ENCODE data around the gene ITGB1BP1.

Gene ITGB1BP1

DNA sequence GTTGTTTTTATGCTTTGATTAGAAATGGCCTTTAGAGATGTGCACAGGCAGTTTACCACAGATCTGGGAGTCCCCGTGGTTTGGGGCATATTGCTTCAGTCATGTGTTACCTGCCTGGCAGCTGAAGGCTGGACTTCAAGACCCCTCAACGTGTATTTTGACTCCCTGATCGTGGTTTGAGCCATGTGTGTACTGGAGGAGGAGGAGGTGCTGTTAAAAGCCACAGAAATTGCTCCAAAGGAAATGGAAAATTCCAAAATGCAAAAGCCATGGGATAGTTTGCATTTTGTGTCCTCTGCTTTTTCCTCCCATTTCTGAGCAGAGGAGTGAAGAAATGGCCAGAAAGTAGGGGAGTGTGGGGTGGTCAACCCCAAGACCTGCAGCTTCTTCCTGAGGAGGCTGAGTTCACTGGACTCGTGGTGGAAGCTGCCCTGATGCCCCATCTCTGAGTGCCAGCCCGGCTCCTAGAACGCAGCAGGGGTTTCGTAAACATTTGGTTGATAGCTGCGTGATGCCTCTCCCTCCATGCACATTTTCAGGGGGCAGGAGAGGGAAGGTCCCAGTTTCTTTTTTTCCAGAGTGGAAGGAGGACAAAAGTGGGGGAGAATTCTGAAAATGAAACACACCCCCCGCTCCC lies 45.7 kb downstream of the ITGB1BP1 start:
- DNase-seq (ENCODE audit: low read depth), result no peak

DNA sequence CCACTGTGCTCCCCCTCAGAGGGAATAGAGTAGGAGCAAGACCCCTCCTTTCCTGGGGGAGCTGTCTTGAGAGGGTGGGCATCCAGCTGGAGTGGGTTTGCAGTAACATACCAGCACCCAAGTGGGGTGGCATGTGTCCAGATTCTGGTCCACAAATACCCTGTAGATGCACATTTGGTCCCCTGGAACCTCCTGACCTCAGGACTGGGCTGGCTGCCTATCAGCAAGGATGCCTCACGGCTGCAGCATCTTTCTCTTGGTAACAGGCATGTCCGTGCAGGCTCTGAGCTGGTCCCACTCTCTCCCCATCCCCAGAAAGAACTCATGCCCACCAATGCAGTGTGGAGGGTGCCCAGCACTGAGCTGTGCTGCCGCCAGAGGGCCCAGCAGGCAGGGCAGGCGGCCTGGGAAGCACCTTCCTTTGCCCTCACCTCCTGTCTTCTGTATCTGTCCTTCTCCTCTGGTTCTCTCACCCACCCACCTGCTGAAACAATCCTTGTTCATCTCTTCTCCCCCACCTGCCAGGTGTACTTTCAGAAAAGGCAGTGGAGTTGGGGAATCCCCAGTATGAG lies 47.4 kb downstream of the ITGB1BP1 start:
- no peak for DNase-seq (ENCODE audit: low read depth)

DNA sequence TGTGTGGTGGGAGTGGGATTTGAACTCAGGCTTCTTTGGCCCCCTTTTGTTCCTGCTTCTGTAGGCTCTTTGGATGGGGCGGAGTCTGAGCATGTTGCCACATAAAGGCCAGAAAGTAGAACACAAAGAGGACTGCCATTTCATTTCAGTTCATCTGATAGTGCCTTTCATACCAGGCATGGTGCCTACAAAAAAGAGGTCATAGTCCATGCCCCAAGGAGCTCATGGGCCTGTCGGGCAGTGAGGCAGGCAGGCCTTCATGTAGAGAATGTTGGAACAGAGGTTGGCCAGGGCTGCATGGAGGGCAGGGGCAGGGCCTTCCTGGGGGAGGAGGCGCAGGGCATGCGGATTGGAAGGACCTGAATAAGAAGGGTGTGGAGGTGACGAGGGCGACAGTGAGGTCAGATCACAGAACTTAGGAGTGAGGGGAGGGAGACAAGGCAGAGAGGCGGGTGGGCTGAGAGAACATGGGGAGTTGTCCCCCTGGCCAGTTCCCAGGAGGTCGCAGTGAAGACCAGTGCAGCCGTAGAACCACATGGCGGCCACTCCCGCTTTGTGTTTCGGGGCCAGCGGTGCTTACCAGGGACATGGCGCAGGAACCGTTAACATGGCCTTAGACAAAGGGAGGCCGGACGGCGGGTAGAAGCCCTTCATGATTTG lies 49.1 kb downstream of the ITGB1BP1 start:
- DNase-seq (ENCODE audit: low read depth), result no peak

GRCh38 chr2:9373476-9373875 lies 49.9 kb downstream of the ITGB1BP1 start:
- DNase-seq (ENCODE audit: low read depth), result no peak

DNA sequence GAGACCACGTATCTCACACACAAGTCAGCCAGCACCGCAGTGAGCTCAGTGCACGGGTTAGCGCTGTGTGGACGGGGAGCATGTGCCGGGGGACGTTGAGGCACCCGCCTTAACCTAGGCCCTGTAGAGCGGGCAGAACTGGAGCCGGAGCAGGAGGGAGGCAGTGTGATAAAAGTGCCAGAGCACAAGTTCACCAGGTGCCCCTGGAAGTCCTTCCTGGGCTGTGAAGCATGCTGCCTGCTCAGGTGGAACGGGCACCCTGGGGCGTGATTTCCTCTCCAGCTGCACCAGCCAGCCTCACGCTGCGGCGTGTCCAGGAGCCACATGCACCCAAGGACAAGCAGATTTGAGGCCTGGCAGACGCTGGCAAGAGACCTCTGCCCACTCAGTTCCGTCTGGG lies 50.3 kb downstream of the ITGB1BP1 start:
- DNase-seq (ENCODE audit: low read depth), result no peak

DNA sequence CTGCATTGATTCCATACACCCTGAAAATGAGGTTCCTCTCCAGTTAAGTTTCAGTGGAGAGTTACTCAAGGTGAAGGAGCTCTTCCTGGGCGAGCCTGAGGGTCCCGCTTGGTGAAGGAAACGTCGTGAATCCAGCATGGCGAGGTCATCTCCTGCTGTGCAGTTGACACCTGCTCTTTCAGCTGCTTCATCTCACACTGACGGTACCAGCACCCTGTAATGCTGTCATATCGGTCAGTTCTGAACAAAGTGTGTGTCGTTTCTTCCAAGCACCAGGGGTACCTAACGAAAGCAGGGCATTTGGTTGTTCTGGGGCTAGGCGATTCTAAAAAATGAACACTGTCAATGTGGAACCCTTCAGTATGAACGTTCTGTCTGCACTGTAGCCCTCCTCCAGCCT lies 52.6 kb downstream of the ITGB1BP1 start:
- no peak for DNase-seq (ENCODE audit: low read depth)

GRCh38 chr2:9366026-9366425 lies 57.3 kb downstream of the ITGB1BP1 start:
- DNase-seq (ENCODE audit: low read depth), result no peak

DNA sequence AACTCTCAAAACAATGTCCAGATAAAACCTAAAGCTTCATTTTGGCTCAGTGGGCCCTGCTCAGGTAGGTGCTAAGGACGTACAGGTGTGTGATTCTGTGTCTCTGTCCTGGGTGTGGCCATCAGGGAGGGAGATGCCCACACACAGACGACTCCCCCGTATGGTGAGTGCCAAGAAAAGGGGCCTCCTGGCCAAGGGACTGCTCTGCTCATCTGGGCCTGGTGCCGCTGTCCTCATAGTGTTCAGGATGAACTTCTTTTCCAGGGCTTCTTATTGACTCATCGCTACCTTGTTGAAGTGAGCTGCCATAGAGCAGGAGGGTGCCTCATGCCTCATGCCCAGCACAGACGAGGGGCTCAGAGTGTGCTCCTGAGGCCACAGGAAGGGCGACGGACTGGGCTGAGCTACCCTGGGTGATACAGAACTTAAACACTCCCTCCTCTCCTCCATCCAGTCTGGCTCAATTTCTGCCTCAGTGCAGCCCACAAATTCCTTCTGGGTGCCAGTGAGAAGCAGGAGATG lies 57.8 kb downstream of the ITGB1BP1 start:
- DNase-seq (ENCODE audit: low read depth), result no peak

- DNase-seq (ENCODE audit: low read depth), result no peak
These were observed 58.4 kb downstream of the ITGB1BP1 start for GRCh38 chr2:9364791-9365497.

DNA sequence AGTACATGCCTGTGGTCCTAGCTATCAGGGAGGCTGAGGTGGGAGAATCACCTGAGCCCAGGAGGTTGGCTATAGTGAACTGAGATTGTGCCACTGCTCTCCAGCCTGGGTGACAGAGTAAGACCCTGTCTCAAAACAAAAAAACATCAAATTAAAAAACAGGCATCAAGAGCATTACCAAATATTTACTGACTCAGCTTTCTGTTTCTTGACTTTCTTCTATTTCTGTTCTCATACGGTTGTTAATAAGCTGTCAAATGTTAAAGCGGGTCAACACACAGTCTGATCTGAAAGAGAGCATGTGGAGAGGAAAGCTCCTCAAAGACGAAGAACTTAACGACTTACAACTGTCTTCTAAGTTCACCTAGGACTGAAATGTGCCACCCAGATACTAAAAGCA lies 59.0 kb downstream of the ITGB1BP1 start:
- no peak for DNase-seq (ENCODE audit: low read depth)

- DNase-seq (ENCODE audit: low read depth), result no peak
These were observed 62.6 kb downstream of the ITGB1BP1 start for GRCh38 chr2:9360701-9361100.

DNA sequence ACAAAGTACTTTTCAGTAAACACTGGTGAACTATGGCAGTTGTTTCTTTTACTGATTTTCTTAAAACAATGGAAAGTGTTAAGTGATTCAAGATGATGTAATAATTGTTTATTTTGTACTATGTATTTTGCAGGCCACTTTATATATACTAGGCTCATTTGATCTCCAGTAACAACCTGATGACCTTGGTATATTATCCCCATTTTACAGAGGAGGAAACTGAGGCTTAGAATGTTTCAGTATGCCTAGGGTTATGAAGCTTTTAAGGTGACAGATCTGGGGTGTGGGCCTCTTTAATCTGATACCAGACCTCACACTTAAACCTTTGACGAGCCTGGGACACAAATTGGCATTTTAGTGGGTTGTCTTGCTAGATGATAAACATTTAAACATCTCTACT lies 63.2 kb downstream of the ITGB1BP1 start:
- DNase-seq (ENCODE audit: low read depth), result no peak

DNA sequence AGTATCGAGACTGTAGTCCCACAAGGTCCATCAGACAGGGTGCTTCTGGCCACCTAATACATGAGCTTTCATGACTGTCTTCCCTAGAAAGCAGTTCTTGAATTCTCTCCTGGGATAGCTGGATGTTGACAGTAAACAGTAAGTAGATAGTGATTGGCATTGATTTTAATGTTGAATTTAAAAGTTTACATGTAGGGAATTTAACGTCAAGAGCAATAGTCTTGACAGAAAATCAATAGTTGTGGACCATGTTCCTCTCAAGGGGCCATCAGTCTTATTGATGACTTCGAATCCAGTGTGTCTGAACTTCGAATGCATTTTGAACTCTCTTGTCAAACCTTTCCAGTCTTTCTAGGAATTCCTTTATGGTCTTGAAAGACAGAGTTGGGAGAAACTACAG lies 63.9 kb downstream of the ITGB1BP1 start:
- DNase-seq (ENCODE audit: low read depth), result no peak

- no peak for DNase-seq (ENCODE audit: low read depth)
These were observed 64.5 kb downstream of the ITGB1BP1 start for GRCh38 chr2:9358846-9359245.

DNA sequence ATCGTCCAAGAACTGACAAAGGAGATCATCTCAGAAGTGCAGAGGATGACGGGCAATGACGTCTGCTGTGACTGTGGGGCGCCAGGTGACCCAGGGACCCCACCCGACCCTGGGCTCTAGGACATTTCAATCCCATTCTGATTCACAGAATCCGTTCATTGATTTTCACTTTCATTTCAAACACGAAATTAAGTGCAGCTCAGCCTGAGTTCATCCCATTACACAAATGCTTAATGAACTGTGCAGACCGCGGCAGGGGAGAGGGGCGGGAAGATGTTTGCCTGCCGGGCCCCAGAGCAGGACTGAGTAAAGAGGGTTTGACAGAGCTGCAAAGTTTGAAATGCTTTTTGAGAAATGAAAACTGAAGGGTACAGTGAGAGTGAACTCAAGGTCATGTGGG lies 67.1 kb downstream of the ITGB1BP1 start:
- DNase-seq (ENCODE audit: low read depth), result no peak

- no peak for DNase-seq (ENCODE audit: low read depth)
These were observed 67.6 kb downstream of the ITGB1BP1 start for GRCh38 chr2:9355716-9356115.

GRCh38 chr2:9355270-9355669 lies 68.1 kb downstream of the ITGB1BP1 start:
- no peak for DNase-seq (ENCODE audit: low read depth)

- no peak for DNase-seq (ENCODE audit: low read depth)
These were observed 69.0 kb downstream of the ITGB1BP1 start for GRCh38 chr2:9354318-9354717.
